ENCODE data around the gene CISD3. TPM values are rescaled to one million over a fixed set of nuclear protein-coding genes. Genes with fewer than 3 reads are reported as not detected.

The CISD3 gene
- total RNA-seq, 1 donor from 2014 or later, result 18.4 TPM

DNA sequence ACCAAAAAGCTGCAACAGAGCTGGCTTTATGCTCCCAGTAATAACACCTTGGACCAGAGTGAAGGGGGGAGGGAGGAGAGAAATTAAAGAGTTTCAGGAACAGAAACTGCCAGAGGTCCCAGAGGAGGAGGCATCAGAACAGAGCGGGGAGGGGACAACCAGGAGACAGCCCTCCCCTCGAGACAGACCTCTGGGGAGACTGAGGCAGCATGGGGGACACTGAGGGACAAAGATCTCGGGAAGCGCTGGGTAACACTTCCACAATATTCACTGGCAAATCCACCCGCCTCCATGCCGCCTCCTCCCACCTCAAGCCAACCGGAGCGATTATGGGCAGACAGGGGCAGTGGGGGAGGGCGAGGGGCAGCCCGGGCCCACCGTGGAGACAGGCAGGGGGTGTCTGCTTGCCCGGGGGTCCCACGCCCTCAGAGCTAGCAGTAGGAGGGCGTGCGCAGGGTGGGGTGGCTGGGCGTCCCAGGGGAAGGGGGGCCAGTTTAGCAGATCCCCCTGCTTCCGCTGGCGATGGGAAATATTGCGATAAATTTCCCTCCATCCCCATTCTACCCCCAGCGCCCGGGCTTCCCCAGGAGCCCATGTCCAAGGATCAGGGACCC is 16.8 kb downstream of the CISD3 start:
- Mint-ChIP-seq H3K4me1 (ENCODE audit: low read depth) (peaks cover 68% of the 10 kb centered on the region), H3K9me3 (ENCODE audit: low read depth) (no peaks in the 10 kb centered on the region), H3K4me3 (ENCODE audit: unreplicated experiment) (peak overlapping the region; percentile 81), H3K27ac (ENCODE audit: unreplicated experiment) (peak overlapping the region; percentile 76), H3K27me3 (ENCODE audit: low read depth) (no peaks in the 10 kb centered on the region), H3K36me3 (ENCODE audit: low read depth) (no peaks in the 10 kb centered on the region)
- TF ChIP-seq, protein P1, sequence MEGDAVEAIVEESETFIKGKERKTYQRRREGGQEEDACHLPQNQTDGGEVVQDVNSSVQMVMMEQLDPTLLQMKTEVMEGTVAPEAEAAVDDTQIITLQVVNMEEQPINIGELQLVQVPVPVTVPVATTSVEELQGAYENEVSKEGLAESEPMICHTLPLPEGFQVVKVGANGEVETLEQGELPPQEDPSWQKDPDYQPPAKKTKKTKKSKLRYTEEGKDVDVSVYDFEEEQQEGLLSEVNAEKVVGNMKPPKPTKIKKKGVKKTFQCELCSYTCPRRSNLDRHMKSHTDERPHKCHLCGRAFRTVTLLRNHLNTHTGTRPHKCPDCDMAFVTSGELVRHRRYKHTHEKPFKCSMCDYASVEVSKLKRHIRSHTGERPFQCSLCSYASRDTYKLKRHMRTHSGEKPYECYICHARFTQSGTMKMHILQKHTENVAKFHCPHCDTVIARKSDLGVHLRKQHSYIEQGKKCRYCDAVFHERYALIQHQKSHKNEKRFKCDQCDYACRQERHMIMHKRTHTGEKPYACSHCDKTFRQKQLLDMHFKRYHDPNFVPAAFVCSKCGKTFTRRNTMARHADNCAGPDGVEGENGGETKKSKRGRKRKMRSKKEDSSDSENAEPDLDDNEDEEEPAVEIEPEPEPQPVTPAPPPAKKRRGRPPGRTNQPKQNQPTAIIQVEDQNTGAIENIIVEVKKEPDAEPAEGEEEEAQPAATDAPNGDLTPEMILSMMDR (IDR thresholded peaks at IDR 0.05), result no peak
- DNase-seq (ENCODE audit: low spot score), result no peak

DNA sequence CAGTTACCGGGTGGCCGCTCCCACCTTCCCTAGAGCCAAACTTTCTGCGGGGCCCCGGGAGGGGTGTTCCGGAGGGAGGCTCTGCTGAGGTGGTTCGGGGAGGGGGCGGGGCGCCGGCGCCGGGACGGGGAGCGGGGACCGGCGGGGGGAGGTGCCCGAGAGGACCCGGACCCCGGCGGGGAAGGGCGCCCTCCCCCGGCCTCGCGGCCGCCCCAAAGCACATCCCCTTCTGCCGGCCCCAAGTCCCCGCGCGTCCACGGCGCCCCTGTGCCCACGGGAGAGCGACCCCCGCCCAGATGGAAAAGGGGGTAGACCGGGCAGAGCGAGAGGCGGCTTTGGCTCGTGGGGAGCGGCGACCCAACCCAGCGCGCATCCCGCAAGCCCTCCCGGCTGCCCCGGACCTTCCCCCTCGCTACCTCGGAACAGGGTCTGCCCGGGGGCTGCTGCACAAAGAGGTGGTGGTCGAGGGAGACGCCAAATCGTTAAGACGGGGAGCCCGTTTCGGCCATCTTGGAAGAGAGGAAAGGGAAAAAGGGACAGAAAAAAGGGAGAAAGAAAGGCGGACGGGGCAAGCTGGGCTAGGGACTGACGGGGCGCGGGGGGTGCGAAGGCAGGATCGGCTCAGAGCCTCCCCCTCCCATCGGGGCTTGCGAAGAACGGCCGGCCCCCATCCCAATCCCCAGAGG is 17.5 kb downstream of the CISD3 start:
- DNase-seq (ENCODE audit: low spot score), result no peak
- H3K4me3 Mint-ChIP-seq (ENCODE audit: unreplicated experiment), result peak overlapping the region; percentile 81
- H3K9me3 Mint-ChIP-seq (ENCODE audit: low read depth), result no peaks in the 10 kb centered on the region
- H3K4me1 Mint-ChIP-seq (ENCODE audit: low read depth), result peaks cover 63% of the 10 kb centered on the region
- H3K36me3 Mint-ChIP-seq (ENCODE audit: low read depth), result peaks cover under 1% of the 10 kb centered on the region
- no peaks in the 10 kb centered on the region for H3K27me3 Mint-ChIP-seq (ENCODE audit: low read depth)
- TF ChIP-seq, protein P1 (IDR thresholded peaks at IDR 0.05), result peak; percentile 59
- H3K27ac Mint-ChIP-seq (ENCODE audit: unreplicated experiment), result peak overlapping the region; percentile 84

DNA sequence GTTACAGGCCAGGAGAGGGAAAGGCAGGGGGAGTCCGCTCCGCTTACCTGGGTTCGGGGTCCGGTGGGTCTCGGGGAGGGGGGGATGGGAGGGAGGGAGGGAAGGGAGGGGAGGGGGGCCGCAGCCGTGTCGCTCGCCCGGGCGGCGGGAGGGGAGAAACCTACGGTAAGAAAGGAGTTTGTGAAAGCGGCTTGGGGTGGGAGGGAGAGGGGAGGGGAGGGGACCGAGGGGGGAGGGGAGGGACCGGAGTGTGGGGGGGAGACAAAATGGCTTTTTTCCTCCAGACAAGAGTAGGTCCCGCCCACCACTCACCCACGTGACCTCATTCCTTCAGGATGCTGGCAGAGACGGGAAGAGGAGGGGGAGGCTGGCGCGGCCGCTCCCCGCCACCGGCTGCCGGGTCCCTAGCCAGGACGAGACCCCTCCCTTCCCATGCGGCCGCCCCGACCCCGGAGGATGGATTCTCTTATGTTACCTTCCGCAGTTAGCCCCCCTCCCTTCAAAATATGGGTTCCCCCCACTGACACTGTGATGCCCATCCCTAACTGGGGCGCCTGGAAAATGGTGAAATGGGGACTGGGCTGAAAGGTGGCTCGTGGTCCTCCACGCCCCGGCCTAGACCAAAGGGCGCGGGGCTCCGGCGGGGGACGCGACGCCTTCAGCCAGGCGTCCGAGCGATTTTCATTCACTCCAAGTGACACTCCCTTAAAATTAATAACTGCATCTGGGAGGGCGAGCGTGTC is 18.2 kb downstream of the CISD3 start, which contains the start of gene PCGF2:
Gene PCGF2, minus strand, starts transcription at position 188 of the 743 bp plus-strand sequence. CDS start 7,934 bp downstream, outside the sequence.
- H3K36me3 Mint-ChIP-seq (ENCODE audit: low read depth), result peaks cover 1% of the 10 kb centered on the region
- no peak for DNase-seq (ENCODE audit: low spot score)
- H3K4me1 Mint-ChIP-seq (ENCODE audit: low read depth), result peaks cover 61% of the 10 kb centered on the region
- H3K4me3 Mint-ChIP-seq (ENCODE audit: unreplicated experiment), result peak within 1 kb of the TSS; percentile 81
- TF ChIP-seq, protein P1 (IDR thresholded peaks at IDR 0.05), result no peak
- peak within 1 kb of the TSS; percentile 84 for H3K27ac Mint-ChIP-seq (ENCODE audit: unreplicated experiment)
- no peaks in the 10 kb centered on the region for H3K27me3 Mint-ChIP-seq (ENCODE audit: low read depth)
- no peaks in the 10 kb centered on the region for H3K9me3 Mint-ChIP-seq (ENCODE audit: low read depth)

DNA sequence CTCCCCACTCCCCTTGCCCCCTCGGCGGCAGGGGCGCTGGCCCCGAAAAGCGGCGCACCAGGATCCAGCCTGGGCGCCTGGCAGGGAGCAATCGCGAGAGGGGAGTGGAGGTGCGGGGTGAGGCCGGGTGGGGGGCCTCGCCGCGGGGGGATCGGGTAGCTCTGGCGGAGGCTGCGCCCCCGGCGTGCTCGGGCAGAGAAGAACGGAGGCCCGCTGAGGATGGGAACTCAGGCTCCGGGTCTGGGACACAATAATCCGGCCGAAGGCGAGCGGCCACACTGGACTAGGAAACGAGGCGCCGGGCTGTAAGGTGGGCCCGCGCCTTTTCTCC is 18.7 kb downstream of the CISD3 start:
- Mint-ChIP-seq H3K27ac (ENCODE audit: unreplicated experiment) (no peak overlapping the region), H3K4me1 (ENCODE audit: low read depth) (peaks cover 61% of the 10 kb centered on the region), H3K36me3 (ENCODE audit: low read depth) (peaks cover 1% of the 10 kb centered on the region), H3K27me3 (ENCODE audit: low read depth) (no peaks in the 10 kb centered on the region), H3K9me3 (ENCODE audit: low read depth) (no peaks in the 10 kb centered on the region), H3K4me3 (ENCODE audit: unreplicated experiment) (peak overlapping the region; percentile 79)
- TF ChIP-seq, protein P1 (IDR thresholded peaks at IDR 0.05), result no peak
- DNase-seq (ENCODE audit: low spot score), result no peak

Data from chondrocyte (in vitro differentiated cells).